A549 (cell line): ENCODE data around the gene PPP3CA. TPM values are rescaled to one million over a fixed set of nuclear protein-coding genes. Genes with fewer than 3 reads are reported as not detected.
A peak's percentile ranks its signal among the peaks of the same experiment; 100 is the strongest.

Experiments
- ATAC-seq, 2 experiments: fragments of 200-7000 bp in 1 of 2; fragments of >200 bp in 1 of 2; cut with Nextera tagmentation in 1 of 2; cut with Tn5 transposase in 1 of 2; 3 replicates each; pipeline versions ENCODE4 v1.8.0 to v1.9.1; 2018 to 2020; ENCODE audit warnings: mild to moderate bottlenecking in 1 of 2, moderate library complexity in 1 of 2
- CTCF ChIA-PET: fragments of 300-600 bp; sonication (Branson Sonifier 250); formaldehyde crosslinking; extraction: SDS; loops from one replicate; lab custom pipeline; 2021; ENCODE audit warnings: antibody characterized with exemption, inconsistent platforms; lab: Yijun Ruan, JAX
- POLR2A ChIA-PET: fragments of 350-600 bp; formaldehyde crosslinking; extraction: SDS; loops from one replicate; lab custom pipeline; 2021; ENCODE audit warnings: antibody characterized with exemption, inconsistent platforms; lab: Yijun Ruan, JAX
- DNase-seq, 2 experiments: peaks; one replicate each; pipeline versions ENCODE4 v3.0.0 to v3.0.0-alpha.2; 2011 to 2016; ENCODE audit warnings: low read depth in 1 of 2, low spot score in 1 of 2
- FAIRE-seq: peaks from 2 replicates; lab custom pipeline; 2011; peaks lifted over from hg19 to GRCh38; lab: Jason Lieb, UNC
- H3K27ac ChIP-seq, 2 experiments: fragments of >200 bp; sonication (Bioruptor Twin); formaldehyde crosslinking; 3 replicates each; pipeline ENCODE4 v1.5.1; 2016 to 2017
- H3K4me1 ChIP-seq: fragments of >200 bp; sonication (Bioruptor Twin); formaldehyde crosslinking; 3 replicates; pipeline ENCODE4 v1.6.1; 2016
- H3K4me2 ChIP-seq: fragments of >200 bp; sonication (Bioruptor Twin); formaldehyde crosslinking; 3 replicates; pipeline ENCODE4 v1.6.1; 2016
- H3K4me3 ChIP-seq: fragments of >200 bp; sonication (Bioruptor Twin); formaldehyde crosslinking; 3 replicates; pipeline ENCODE4 v1.5.1; 2016
- H3K9me3 ChIP-seq: fragments of >200 bp; sonication (Bioruptor Twin); formaldehyde crosslinking; 3 replicates; pipeline ENCODE4 v1.6.1; 2016
- BHLHE40 ChIP-seq: IDR thresholded peaks from 2 replicates; pipeline ENCODE4 v1.6.1; 2012; ENCODE audit warnings: low read depth, low read length, inconsistent platforms
- EHMT2 ChIP-seq: fragments of 200-600 bp; sonication (generic); IDR thresholded peaks from 2 replicates; pipeline ENCODE4 v1.6.1; 2016; ENCODE audit warnings: antibody characterized with exemption, low read depth, mild to moderate bottlenecking, moderate library complexity
- ESRRA ChIP-seq: fragments of 150-350 bp; IDR thresholded peaks from 2 replicates; pipeline ENCODE4 v1.6.1; 2014; ENCODE audit warnings: mild to moderate bottlenecking, low read length, borderline replicate concordance
- FOSB ChIP-seq: fragments of 250-450 bp; sonication (Bioruptor Pico); IDR thresholded peaks from 2 replicates; pipeline ENCODE4 v1.5.0; 2020; ENCODE audit warnings: mild to moderate bottlenecking, moderate library complexity
- FOSL2 ChIP-seq, 2 experiments: fragments of 450-650 bp in 1 of 2; fragments of >200 bp in 1 of 2; sonication (Bioruptor Twin) in 1 of 2; formaldehyde crosslinking; IDR thresholded peaks; 2 replicates each; pipeline versions ENCODE4 v1.5.0 to v1.6.1; 2016 to 2020; ENCODE audit warnings: mild to moderate bottlenecking in 1 of 2, moderate library complexity in 1 of 2
- HDAC2 ChIP-seq: fragments of 200-600 bp; sonication (generic); IDR thresholded peaks from 2 replicates; pipeline ENCODE4 v1.6.1; 2016
- HOXA7 ChIP-seq: fragments of 250-450 bp; sonication (Bioruptor Pico); IDR thresholded peaks from 2 replicates; pipeline ENCODE4 v1.5.0; 2020; ENCODE audit warnings: mild to moderate bottlenecking, moderate library complexity
- MYC ChIP-seq: IDR thresholded peaks from 2 replicates; pipeline ENCODE4 v1.6.1; 2012; ENCODE audit warnings: mild to moderate bottlenecking, inconsistent platforms, low read length, improper control_type of control experiment, borderline replicate concordance
- NFE2L2 ChIP-seq: fragments of 150-350 bp; conservative IDR thresholded peaks from 2 replicates; pipeline ENCODE4 v1.6.1; 2014; ENCODE audit warnings: low read length
- NPAS2 ChIP-seq: fragments of 250-450 bp; sonication (Bioruptor Pico); IDR thresholded peaks from 2 replicates; pipeline ENCODE4 v1.8.0; 2022; ENCODE audit warnings: mild to moderate bottlenecking, moderate library complexity, borderline replicate concordance
- NR3C1 ChIP-seq: fragments of >200 bp; sonication (Bioruptor Twin); formaldehyde crosslinking; IDR thresholded peaks from 3 replicates; pipeline ENCODE4 v1.6.1; 2017
- RAD21 ChIP-seq, 2 experiments: fragments of >200 bp in 1 of 2; sonication (Bioruptor Twin) in 1 of 2; formaldehyde crosslinking in 1 of 2; IDR thresholded peaks in 1 of 2; conservative IDR thresholded peaks in 1 of 2; 2 replicates in 1 of 2; 3 replicates in 1 of 2; pipeline ENCODE4 v1.6.1; 2012 to 2018; ENCODE audit warnings: inconsistent platforms in 1 of 2
- RNF2 ChIP-seq: fragments of 200-600 bp; sonication (generic); IDR thresholded peaks from 2 replicates; pipeline ENCODE4 v1.6.1; 2016; ENCODE audit warnings: low read depth, mild to moderate bottlenecking, antibody characterized with exemption, moderate library complexity, borderline replicate concordance
- TFCP2L1 ChIP-seq: fragments of 250-450 bp; sonication (Bioruptor Pico); IDR thresholded peaks from 2 replicates; pipeline ENCODE4 v1.5.0; 2021; ENCODE audit warnings: mild to moderate bottlenecking
- ZSCAN20 ChIP-seq: fragments of 250-450 bp; sonication (Bioruptor Pico); IDR thresholded peaks from 2 replicates; pipeline ENCODE4 v1.8.0; 2022; ENCODE audit warnings: mild to moderate bottlenecking, moderate library complexity
- WGBS: methylation state at CpG from one replicate; pipeline ENCODE4 v1.1.6; 2017; ENCODE audit errors: missing lambda C conversion rate; 5-methylcytosine and 5-hydroxymethylcytosine counted together
- polyA plus RNA-seq, 4 experiments: library from polyadenylated mRNA; depleted of rRNA in 3 of 4; stranded (reverse); fragments of >200 nt; fragmentation: RNase III in 1 of 4; extraction: RNeasy Plus Mini Kit Qiagen cat#74134 plus additional on column Dnase treatment in 1 of 4; gene quantifications; 2 replicates in 3 of 4; 3 replicates in 1 of 4; pipeline ENCODE4 v1.2.3, GENCODE V29; 2011 to 2017
- TF ChIP-seq, protein P1 (sequence below): fragments of 250-450 bp; sonication (Bioruptor Pico); IDR thresholded peaks from 2 replicates; pipeline ENCODE4 v1.5.0; 2021; ENCODE audit warnings: mild to moderate bottlenecking, moderate library complexity, borderline replicate concordance

PPP3CA gene
- polyA plus RNA-seq, 2 of the 4 experiments (the other 2 are of a cell fraction), result 21.4 to 42.4 TPM

GRCh38 chr4:101022151-101023024 lies 324.9 kb downstream of the PPP3CA start:
- no peak overlapping the region for H3K27ac ChIP-seq
- ATAC-seq (no peak), DNase-seq (no peak), FAIRE-seq (no peak)
- H3K9me3 ChIP-seq, result no peaks in the 10 kb centered on the region
- peaks cover 33% of the 10 kb centered on the region for H3K4me1 ChIP-seq
- TF ChIP-seq HDAC2 (no peak), EHMT2 (no peak), TFCP2L1 (CRISPR knock-in tag) (no peak), FOSB (CRISPR knock-in tag) (no peak), BHLHE40 (no peak), ZSCAN20 (no peak)
- ChIA-PET CTCF (no interaction called here), POLR2A (no interaction called here)
- H3K4me2 ChIP-seq, result no peak overlapping the region
- WGBS, result 82% methylated on average over 8 of the region's 8 CpGs
- no peak overlapping the region for H3K4me3 ChIP-seq

DNA sequence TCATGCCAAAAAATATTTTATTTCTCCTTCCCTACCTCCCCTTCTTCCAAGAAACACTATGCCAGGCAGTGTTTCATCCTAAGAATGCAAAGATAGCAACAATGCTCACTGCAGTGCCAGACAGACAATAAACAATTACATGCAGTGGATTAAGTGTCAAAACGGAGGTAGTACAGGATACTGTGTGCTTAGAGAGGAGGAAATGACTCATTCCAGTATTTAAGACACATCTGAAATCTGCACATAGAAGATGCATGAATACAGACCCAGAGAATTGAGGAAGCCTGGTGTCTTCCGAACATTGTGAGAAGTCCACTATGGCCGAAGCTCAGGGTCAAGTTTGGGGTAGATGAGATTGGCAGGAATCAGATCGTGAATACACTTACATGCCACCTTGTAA lies 326.4 kb downstream of the PPP3CA start:
- DNase-seq (peak in 1 of 2 experiments; percentile 27), ATAC-seq (peak in 1 of 2 experiments; percentile 80; a peak in 3 of 6 replicates), FAIRE-seq (no peak)
- ChIA-PET POLR2A (no interaction called here), CTCF (interaction anchor here (0.9 kb wide), 1 partner anchor 40 kb away, joined by 3 read pairs; no protein-coding TSS in a partner anchor)
- H3K4me3 ChIP-seq, result no peak overlapping the region
- no peaks in the 10 kb centered on the region for H3K9me3 ChIP-seq
- H3K4me1 ChIP-seq, result peaks cover 33% of the 10 kb centered on the region
- H3K4me2 ChIP-seq, result peak overlapping the region; percentile 49
- no peak for TF ChIP-seq ESRRA
- 0 out of 2 replicates have a peak, but pooled peaks have one; percentile 14 for TF ChIP-seq FOSL2 (IDR thresholded peaks at IDR 0.05)
- peak; percentile 26; the same call in 1 of the 2 replicates for TF ChIP-seq FOSL2 (CRISPR knock-in tag; IDR thresholded peaks at IDR 0.05)
- TF ChIP-seq NPAS2 (CRISPR knock-in tag), result no peak
- no peak for TF ChIP-seq FOSB (CRISPR knock-in tag)
- WGBS, result 32% methylated on average over 4 of the region's 4 CpGs
- peak overlapping the region; percentile 27 to 48; a peak in 3 of 6 replicates for H3K27ac ChIP-seq

DNA sequence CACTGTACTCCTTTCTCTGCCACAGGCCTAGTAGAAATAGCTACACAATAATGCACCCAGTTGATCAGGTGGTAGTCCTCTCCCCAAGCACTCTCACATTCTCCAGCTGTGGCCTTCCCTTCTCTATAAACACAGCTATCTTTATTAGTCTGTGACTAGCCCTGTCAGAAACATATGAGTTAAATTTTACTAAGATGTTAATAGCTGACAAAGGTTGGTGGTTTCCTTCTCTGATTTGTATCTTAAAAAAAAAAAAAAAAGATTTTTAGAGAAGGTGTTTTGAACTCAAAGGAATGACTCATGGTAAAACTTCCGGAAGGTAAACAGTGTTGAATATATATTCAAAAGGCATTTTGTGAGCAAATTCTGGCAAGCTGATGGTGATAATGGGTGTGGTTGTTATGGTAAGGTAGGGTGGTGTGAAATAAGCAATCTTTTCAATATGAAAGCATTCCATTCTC lies 327.4 kb downstream of the PPP3CA start:
- TF ChIP-seq NFE2L2, result no peak
- TF ChIP-seq BHLHE40, result no peak
- TF ChIP-seq HDAC2, result no peak
- TF ChIP-seq HOXA7 (CRISPR knock-in tag), result no peak
- TF ChIP-seq RAD21 (conservative IDR thresholded peaks at IDR 0.05 in 1 of 2, IDR thresholded peaks at IDR 0.05 in 1 of 2), result no peak
- TF ChIP-seq MYC, result no peak
- TF ChIP-seq RNF2, result no peak
- TF ChIP-seq EHMT2, result no peak
- TF ChIP-seq, protein P1, sequence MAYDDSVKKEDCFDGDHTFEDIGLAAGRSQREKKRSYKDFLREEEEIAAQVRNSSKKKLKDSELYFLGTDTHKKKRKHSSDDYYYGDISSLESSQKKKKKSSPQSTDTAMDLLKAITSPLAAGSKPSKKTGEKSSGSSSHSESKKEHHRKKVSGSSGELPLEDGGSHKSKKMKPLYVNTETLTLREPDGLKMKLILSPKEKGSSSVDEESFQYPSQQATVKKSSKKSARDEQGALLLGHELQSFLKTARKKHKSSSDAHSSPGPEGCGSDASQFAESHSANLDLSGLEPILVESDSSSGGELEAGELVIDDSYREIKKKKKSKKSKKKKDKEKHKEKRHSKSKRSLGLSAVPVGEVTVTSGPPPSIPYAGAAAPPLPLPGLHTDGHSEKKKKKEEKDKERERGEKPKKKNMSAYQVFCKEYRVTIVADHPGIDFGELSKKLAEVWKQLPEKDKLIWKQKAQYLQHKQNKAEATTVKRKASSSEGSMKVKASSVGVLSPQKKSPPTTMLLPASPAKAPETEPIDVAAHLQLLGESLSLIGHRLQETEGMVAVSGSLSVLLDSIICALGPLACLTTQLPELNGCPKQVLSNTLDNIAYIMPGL, result no peak
- no peak for TF ChIP-seq ZSCAN20
- no peak for TF ChIP-seq NR3C1
- peak overlapping the region; percentile 27 to 32; a peak in 3 of 6 replicates for H3K27ac ChIP-seq
- peak overlapping the region; percentile 49 for H3K4me2 ChIP-seq
- 19% methylated on average over 1 of the region's 1 CpG for WGBS
- ChIA-PET CTCF (interaction anchor here (0.6 to 0.9 kb wide), 2 partner anchors 239 to 298 kb away, joined by 4 read pairs; no protein-coding TSS in a partner anchor), POLR2A (no interaction called here)
- no peak overlapping the region for H3K4me3 ChIP-seq
- DNase-seq, result peak in 1 of 2 experiments; percentile 11
- no peak for FAIRE-seq
- peaks cover 33% of the 10 kb centered on the region for H3K4me1 ChIP-seq
- H3K9me3 ChIP-seq, result no peaks in the 10 kb centered on the region
- ATAC-seq, result no peak
